ENCODE data around the gene RNASE13. TPM values are rescaled to one million over a fixed set of nuclear protein-coding genes. Genes with fewer than 3 reads are reported as not detected.

The RNASE13 gene
- total and polyA plus RNA-seq, 2 of the 4 experiments (the other 2 are of a cell fraction), result not detected

- H2BK20ac ChIP-seq (ENCODE audit: low read depth, low read length), result no peak overlapping the region
- H3K23ac ChIP-seq (ENCODE audit: low read depth, low read length), result no peak overlapping the region
- no peak overlapping the region for H3K18ac ChIP-seq (ENCODE audit: low read depth, low read length)
- H3K36me3 ChIP-seq (ENCODE audit: control insufficient read depth, insufficient read depth, low read length), result no peaks in the 10 kb centered on the region
- ChIA-PET CTCF (interaction anchor here (1.0 kb wide), 1 partner anchor 12 kb away, joined by 4 read pairs; no protein-coding TSS in a partner anchor), POLR2A (ENCODE audit: unreplicated experiment) (no interaction called here)
- dilution Hi-C loops (cut with HindIII; ENCODE audit: low sequenced_read_pairs, unreplicated experiment), result no loop called here
- H3K9me1 ChIP-seq (ENCODE audit: insufficient read depth, low read length), result no peaks in the 10 kb centered on the region
- no peaks in the 10 kb centered on the region for H3K9me3 ChIP-seq (ENCODE audit: control insufficient read depth, insufficient read depth, low read length)
- no peak overlapping the region for H4K5ac ChIP-seq (ENCODE audit: low read depth, low read length)
- no peaks in the 10 kb centered on the region for H4K20me1 ChIP-seq (ENCODE audit: insufficient read depth, low read length)
- no peak overlapping the region for H3K14ac ChIP-seq (replicated peaks; ENCODE audit: low read depth, low read length)
- H3K4me3 ChIP-seq (ENCODE audit: insufficient read depth, low read depth, low read length), result no peak overlapping the region
- H4K91ac ChIP-seq (ENCODE audit: insufficient read depth, low read depth, low read length), result no peak overlapping the region
- no peak overlapping the region for H2BK120ac ChIP-seq (ENCODE audit: low read depth, low read length)
- H3K4ac ChIP-seq (ENCODE audit: low read depth, low read length), result no peak overlapping the region
- H2AK9ac ChIP-seq (replicated peaks; ENCODE audit: low read depth, low read length, poor library complexity), result no peak overlapping the region
- H4K8ac ChIP-seq (ENCODE audit: low read depth in 2 of 2, low read length in 2 of 2), result no peak overlapping the region
- no peak overlapping the region for H3K27ac ChIP-seq (ENCODE audit: insufficient read depth, low read length)
- H2AFZ ChIP-seq (replicated peaks; ENCODE audit: low read length, poor library complexity), result no peak overlapping the region
- no peak overlapping the region for H3K56ac ChIP-seq (ENCODE audit: extremely low read depth, insufficient read depth, low read length)
- H3K4me1 ChIP-seq (ENCODE audit: control insufficient read depth, insufficient read depth, low read length), result no peaks in the 10 kb centered on the region
- H3K27me3 ChIP-seq (ENCODE audit: control insufficient read depth, insufficient read depth, low read length), result peaks cover 62% of the 10 kb centered on the region
- H3K4me2 ChIP-seq (ENCODE audit: low read depth, low read length), result no peak overlapping the region
- H3K9ac ChIP-seq (ENCODE audit: low read depth, low read length), result no peak overlapping the region
- no peak overlapping the region for H2BK15ac ChIP-seq (ENCODE audit: low read depth, low read length)
- H3K79me1 ChIP-seq (ENCODE audit: low read depth in 1 of 2, low read length in 2 of 2), result no peaks in the 10 kb centered on the region
- intact Hi-C loops (cut with micrococcal nuclease), result no loop called here
- in situ Hi-C loops (cut with MboI; ENCODE audit: low sequenced_read_pairs), result no loop called here
- TF ChIP-seq RAD21 (IDR thresholded peaks at IDR 0.05; ENCODE audit: low read length) (no peak), ELK1 (IDR thresholded peaks at IDR 0.05; ENCODE audit: borderline replicate concordance, low read depth, low read length) (no peak)
- no CpG with 5 or more reads among the region's 7 CpGs for WGBS, 2 experiments (ENCODE audit: extremely low coverage in 2 of 2, insufficient read length in 1 of 2)
- BruUV-seq (replicated peaks), result no TSS peak
- DNase-seq (no peak), ATAC-seq (ENCODE audit: low read depth) (no peak)
- no peak overlapping the region for H2AK5ac ChIP-seq (ENCODE audit: low read depth, low read length)
- H2BK5ac ChIP-seq (ENCODE audit: low read depth, low read length, poor library complexity, severe bottlenecking), result no peak overlapping the region
Observed at GRCh38 chr14:21026274-21026987, 8.2 kb downstream of the RNASE13 start.

All from IMR-90 (cell line).